Activated naive CD8-positive, alpha-beta T cell treated with anti-CD3 and anti-CD28 coated beads, Interleukin-2, amount 10 ng/mL, durations not matched to agents 7 days and 5 days (primary cell): Measurements from ENCODE around the gene ZFAND6. TPM values are rescaled to one million over a fixed set of nuclear protein-coding genes. Genes with fewer than 3 reads are reported as not detected.
"Not testable (repeated sequence)": the region's sequence is repeated elsewhere in the genome, so short reads cannot be mapped to it uniquely, and the experiment has no call there.

ENCODE experiments used
- ATAC-seq: fragments of 150-1000 bp; cut with Tn5 transposase; one replicate; pipeline ENCODE4 v1.10.0; 2021; ENCODE audit warnings: low read depth, moderate library complexity
- POLR2A ChIA-PET: fragments of 350-600 bp; sonication (Branson Sonifier 250); formaldehyde crosslinking; loops from one replicate; lab custom pipeline; 2021; ENCODE audit warnings: antibody characterized with exemption; lab: Charles Lee
- DNase-seq: peaks from one replicate; pipeline ENCODE4 v3.0.0; 2021
- H3K27ac Mint-ChIP-seq: one replicate; pipeline ENCODE4 v1.8.0; 2022; ENCODE audit warnings: mild to moderate bottlenecking, mixed read lengths
- H3K27me3 Mint-ChIP-seq: one replicate; pipeline ENCODE4 v1.8.0; 2022; ENCODE audit warnings: mild to moderate bottlenecking, moderate library complexity, mixed read lengths
- H3K36me3 Mint-ChIP-seq: one replicate; pipeline ENCODE4 v1.8.0; 2021; ENCODE audit warnings: mild to moderate bottlenecking, mixed read lengths
- H3K4me1 Mint-ChIP-seq: one replicate; pipeline ENCODE4 v1.8.0; 2021; ENCODE audit warnings: mixed read lengths
- H3K4me3 Mint-ChIP-seq: one replicate; pipeline ENCODE4 v1.8.0; 2022; ENCODE audit warnings: mild to moderate bottlenecking, moderate library complexity, mixed read lengths
- H3K9me3 Mint-ChIP-seq: one replicate; pipeline ENCODE4 v1.8.0; 2021; ENCODE audit warnings: mixed read lengths
- total RNA-seq, 2 experiments: library from RNA; stranded (reverse); gene quantifications; one replicate each; pipeline ENCODE4 v1.2.3, GENCODE V29; 2021

The ZFAND6 gene
- total RNA-seq, 2 experiments from 2014 or later, result 54.9 to 58.3 TPM

GRCh38 chr15:80090879-80091503 lies 31.5 kb downstream of the ZFAND6 start:
- Mint-ChIP-seq H3K27ac (no peak overlapping the region), H3K9me3 (no peaks in the 10 kb centered on the region), H3K36me3 (peaks cover 19% of the 10 kb centered on the region), H3K4me3 (no peak overlapping the region), H3K27me3 (no peaks in the 10 kb centered on the region), H3K4me1 (peaks cover 7% of the 10 kb centered on the region)
- DNase-seq (no peak), ATAC-seq (no peak)
- POLR2A ChIA-PET, result no interaction called here

- DNase-seq (no peak), ATAC-seq (no peak)
- peaks cover 7% of the 10 kb centered on the region for H3K36me3 Mint-ChIP-seq
- H3K9me3 Mint-ChIP-seq, result no peaks in the 10 kb centered on the region
- POLR2A ChIA-PET, result no interaction called here
- no peaks in the 10 kb centered on the region for H3K27me3 Mint-ChIP-seq
- no peak overlapping the region for H3K27ac Mint-ChIP-seq
- peaks cover 5% of the 10 kb centered on the region for H3K4me1 Mint-ChIP-seq
- no peak overlapping the region for H3K4me3 Mint-ChIP-seq
Observed at GRCh38 chr15:80093854-80094418, 34.5 kb downstream of the ZFAND6 start.

GRCh38 chr15:80095511-80095910 lies 36.0 kb downstream of the ZFAND6 start:
- H3K9me3 Mint-ChIP-seq, result no peaks in the 10 kb centered on the region
- H3K4me3 Mint-ChIP-seq, result no peak overlapping the region
- DNase-seq, result no peak
- POLR2A ChIA-PET, result no interaction called here
- no peak overlapping the region for H3K27ac Mint-ChIP-seq
- H3K27me3 Mint-ChIP-seq, result no peaks in the 10 kb centered on the region
- H3K4me1 Mint-ChIP-seq, result peaks cover 5% of the 10 kb centered on the region
- H3K36me3 Mint-ChIP-seq, result peaks cover 4% of the 10 kb centered on the region
- no peak for ATAC-seq

GRCh38 chr15:80095969-80096368 lies 36.5 kb downstream of the ZFAND6 start:
- H3K36me3 Mint-ChIP-seq, result peaks cover 4% of the 10 kb centered on the region
- peaks cover 5% of the 10 kb centered on the region for H3K4me1 Mint-ChIP-seq
- ATAC-seq (no peak), DNase-seq (no peak)
- H3K27me3 Mint-ChIP-seq, result no peaks in the 10 kb centered on the region
- H3K27ac Mint-ChIP-seq, result no peak overlapping the region
- POLR2A ChIA-PET, result no interaction called here
- no peaks in the 10 kb centered on the region for H3K9me3 Mint-ChIP-seq
- H3K4me3 Mint-ChIP-seq, result no peak overlapping the region

GRCh38 chr15:80098341-80098740 lies 38.9 kb downstream of the ZFAND6 start:
- Mint-ChIP-seq H3K27me3 (no peaks in the 10 kb centered on the region), H3K36me3 (peaks cover 6% of the 10 kb centered on the region), H3K9me3 (no peaks in the 10 kb centered on the region), H3K27ac (no peak overlapping the region), H3K4me3 (no peak overlapping the region), H3K4me1 (peaks cover 6% of the 10 kb centered on the region)
- ATAC-seq (no peak), DNase-seq (no peak)
- POLR2A ChIA-PET, result interaction anchor here (0.6 kb wide), 1 partner anchor 196 kb away, joined by 3 read pairs; no protein-coding TSS in a partner anchor

- DNase-seq (no peak), ATAC-seq (no peak)
- H3K9me3 Mint-ChIP-seq, result no peaks in the 10 kb centered on the region
- H3K4me3 Mint-ChIP-seq, result no peak overlapping the region
- no peaks in the 10 kb centered on the region for H3K27me3 Mint-ChIP-seq
- H3K27ac Mint-ChIP-seq, result no peak overlapping the region
- POLR2A ChIA-PET, result interaction anchor here (0.6 kb wide), 1 partner anchor 42 kb away, joined by 3 read pairs; no protein-coding TSS in a partner anchor
- H3K36me3 Mint-ChIP-seq, result peaks cover 9% of the 10 kb centered on the region
- peaks cover 4% of the 10 kb centered on the region for H3K4me1 Mint-ChIP-seq
Observed at GRCh38 chr15:80099241-80099640, 39.8 kb downstream of the ZFAND6 start.

- H3K9me3 Mint-ChIP-seq, H3K27ac Mint-ChIP-seq, H3K27me3 Mint-ChIP-seq, H3K4me3 Mint-ChIP-seq, ATAC-seq, POLR2A ChIA-PET, DNase-seq, H3K4me1 Mint-ChIP-seq: not testable (repeated sequence)
- peaks cover 11% of the 10 kb centered on the region for H3K36me3 Mint-ChIP-seq
Observed at GRCh38 chr15:80099662-80100061, 40.2 kb downstream of the ZFAND6 start.

GRCh38 chr15:80100247-80100646 lies 40.8 kb downstream of the ZFAND6 start:
- ATAC-seq (no peak), DNase-seq (no peak)
- Mint-ChIP-seq H3K4me3 (no peak overlapping the region), H3K9me3 (no peaks in the 10 kb centered on the region), H3K4me1 (peaks cover 7% of the 10 kb centered on the region), H3K27ac (no peak overlapping the region), H3K36me3 (peaks cover 11% of the 10 kb centered on the region), H3K27me3 (no peaks in the 10 kb centered on the region)
- POLR2A ChIA-PET, result no interaction called here

GRCh38 chr15:80105193-80105592 lies 45.7 kb downstream of the ZFAND6 start:
- peaks cover 10% of the 10 kb centered on the region for H3K36me3 Mint-ChIP-seq
- no peak for ATAC-seq
- H3K4me1 Mint-ChIP-seq, result peaks cover 7% of the 10 kb centered on the region
- H3K9me3 Mint-ChIP-seq, result no peaks in the 10 kb centered on the region
- no peak for DNase-seq
- H3K4me3 Mint-ChIP-seq, result no peak overlapping the region
- no peak overlapping the region for H3K27ac Mint-ChIP-seq
- H3K27me3 Mint-ChIP-seq, result no peaks in the 10 kb centered on the region
- POLR2A ChIA-PET, result no interaction called here

GRCh38 chr15:80105595-80105994 lies 46.1 kb downstream of the ZFAND6 start:
- Mint-ChIP-seq H3K9me3 (no peaks in the 10 kb centered on the region), H3K27ac (no peak overlapping the region), H3K4me1 (peaks cover 7% of the 10 kb centered on the region), H3K27me3 (no peaks in the 10 kb centered on the region), H3K36me3 (peaks cover 10% of the 10 kb centered on the region), H3K4me3 (no peak overlapping the region)
- no peak for ATAC-seq
- POLR2A ChIA-PET, result no interaction called here
- no peak for DNase-seq

- POLR2A ChIA-PET, result no interaction called here
- Mint-ChIP-seq H3K27me3 (no peaks in the 10 kb centered on the region), H3K27ac (no peak overlapping the region), H3K4me1 (peaks cover 7% of the 10 kb centered on the region), H3K9me3 (no peaks in the 10 kb centered on the region), H3K36me3 (peaks cover 12% of the 10 kb centered on the region), H3K4me3 (no peak overlapping the region)
- ATAC-seq, result no peak
- DNase-seq, result no peak
Observed at GRCh38 chr15:80106051-80106450, 46.6 kb downstream of the ZFAND6 start.

GRCh38 chr15:80107204-80107603 lies 47.7 kb downstream of the ZFAND6 start:
- ATAC-seq, result no peak
- DNase-seq, result no peak
- no peaks in the 10 kb centered on the region for H3K27me3 Mint-ChIP-seq
- H3K4me3 Mint-ChIP-seq, result no peak overlapping the region
- POLR2A ChIA-PET, result no interaction called here
- peaks cover 10% of the 10 kb centered on the region for H3K36me3 Mint-ChIP-seq
- no peak overlapping the region for H3K27ac Mint-ChIP-seq
- H3K9me3 Mint-ChIP-seq, result no peaks in the 10 kb centered on the region
- peaks cover 5% of the 10 kb centered on the region for H3K4me1 Mint-ChIP-seq

GRCh38 chr15:80107774-80108173 lies 48.3 kb downstream of the ZFAND6 start:
- Mint-ChIP-seq H3K4me1 (peaks cover 5% of the 10 kb centered on the region), H3K27me3 (no peaks in the 10 kb centered on the region), H3K9me3 (no peaks in the 10 kb centered on the region), H3K27ac (no peak overlapping the region), H3K4me3 (no peak overlapping the region), H3K36me3 (peaks cover 10% of the 10 kb centered on the region)
- DNase-seq (no peak), ATAC-seq (no peak)
- POLR2A ChIA-PET, result no interaction called here

- Mint-ChIP-seq H3K9me3 (no peaks in the 10 kb centered on the region), H3K27me3 (no peaks in the 10 kb centered on the region), H3K27ac (no peak overlapping the region), H3K4me1 (peaks cover 5% of the 10 kb centered on the region), H3K36me3 (peaks cover 7% of the 10 kb centered on the region), H3K4me3 (no peak overlapping the region)
- no peak for DNase-seq
- POLR2A ChIA-PET, result no interaction called here
- ATAC-seq, result no peak
Observed at GRCh38 chr15:80109388-80109787, 49.9 kb downstream of the ZFAND6 start.
